Neuronal stem cell (in vitro differentiated cells): Measurements from ENCODE around the gene PCNX3.
A peak's percentile ranks its signal among the peaks of the same experiment; 100 is the strongest.

Source experiments
- DNase-seq: peaks from one replicate; pipeline ENCODE4 v3.0.0-alpha.2; 2013; ENCODE audit warnings: low spot score
- H2AFZ ChIP-seq: one replicate; pipeline ENCODE4 v1.6.1; 2013; ENCODE audit warnings: mild to moderate bottlenecking, low read length, inconsistent platforms
- H2AK5ac ChIP-seq: 2 replicates; pipeline ENCODE4 v1.6.1; 2013; ENCODE audit warnings: low read depth, mild to moderate bottlenecking, inconsistent platforms, low read length, moderate library complexity, mixed read lengths
- H2BK120ac ChIP-seq: 2 replicates; pipeline ENCODE4 v1.6.1; 2013; ENCODE audit warnings: low read depth, mild to moderate bottlenecking, inconsistent platforms, low read length, moderate library complexity, mixed read lengths
- H2BK12ac ChIP-seq: one replicate; pipeline ENCODE4 v1.6.1; 2013; ENCODE audit warnings: low read length, inconsistent platforms
- H2BK15ac ChIP-seq: 2 replicates; pipeline ENCODE4 v1.6.1; 2013; ENCODE audit warnings: mild to moderate bottlenecking, low read length, inconsistent platforms, mixed read lengths
- H2BK5ac ChIP-seq: one replicate; pipeline ENCODE4 v1.6.1; 2013; ENCODE audit warnings: inconsistent platforms, mild to moderate bottlenecking, low read length, moderate library complexity
- H3K14ac ChIP-seq: one replicate; pipeline ENCODE4 v1.6.1; 2013; ENCODE audit warnings: low read length, inconsistent platforms
- H3K18ac ChIP-seq: 2 replicates; pipeline ENCODE4 v1.6.1; 2013; ENCODE audit warnings: low read length, inconsistent platforms
- H3K23ac ChIP-seq: 2 replicates; pipeline ENCODE4 v1.6.1; 2013; ENCODE audit warnings: low read depth, mild to moderate bottlenecking, mixed read lengths, low read length, inconsistent platforms; ENCODE audit not compliant: poor library complexity
- H3K27ac ChIP-seq: replicated peaks from 3 replicates; pipeline ENCODE4 v1.5.1; 2013; ENCODE audit warnings: low read length, inconsistent platforms
- H3K27me3 ChIP-seq, 3 experiments: 2 replicates each; pipeline ENCODE4 v1.6.1; 2013; ENCODE audit warnings: low read length in 3 of 3, mild to moderate bottlenecking in 2 of 3, inconsistent platforms in 1 of 3, low read depth in 1 of 3, mixed read lengths in 1 of 3, moderate library complexity in 1 of 3; ENCODE audit not compliant: control insufficient read depth in 3 of 3, insufficient read depth in 3 of 3
- H3K36me3 ChIP-seq, 2 donors: replicated peaks in 1 of 2; 2 replicates each; pipeline ENCODE4 v1.6.1; 2013; ENCODE audit warnings: low read length in 2 of 2; ENCODE audit not compliant: control insufficient read depth in 2 of 2, insufficient read depth in 2 of 2
- H3K4ac ChIP-seq: 2 replicates; pipeline ENCODE4 v1.6.1; 2013; ENCODE audit warnings: inconsistent platforms, mild to moderate bottlenecking, low read length, moderate library complexity
- H3K4me1 ChIP-seq, 2 donors: 1 replicate in 1 of 2; 2 replicates in 1 of 2; pipeline ENCODE4 v1.6.1; 2013; ENCODE audit warnings: low read length in 2 of 2, low read depth in 1 of 2; ENCODE audit not compliant: control insufficient read depth in 2 of 2, insufficient read depth in 1 of 2
- H3K4me2 ChIP-seq: one replicate; pipeline ENCODE4 v1.6.1; 2013; ENCODE audit warnings: mild to moderate bottlenecking, low read length, inconsistent platforms; ENCODE audit not compliant: insufficient read depth, poor library complexity, severe bottlenecking
- H3K4me3 ChIP-seq, 2 donors: 2 replicates each; pipeline ENCODE4 v1.5.1; 2013; ENCODE audit warnings: low read length in 2 of 2, mild to moderate bottlenecking in 2 of 2, inconsistent platforms in 1 of 2, moderate library complexity in 1 of 2
- H3K79me1 ChIP-seq: one replicate; pipeline ENCODE4 v1.6.1; 2013; ENCODE audit warnings: low read depth, mild to moderate bottlenecking, inconsistent platforms, low read length, moderate library complexity
- H3K9ac ChIP-seq: one replicate; pipeline ENCODE4 v1.6.1; 2013; ENCODE audit warnings: mild to moderate bottlenecking, low read depth, low read length, inconsistent platforms; ENCODE audit not compliant: poor library complexity
- H3K9me3 ChIP-seq, 2 donors: replicated peaks in 1 of 2; 2 replicates each; pipeline versions ENCODE3 to v1.6.1; 2013; ENCODE audit warnings: low read length in 2 of 2, mild to moderate bottlenecking in 2 of 2, inconsistent platforms in 1 of 2, low read depth in 1 of 2, mixed read lengths in 1 of 2, moderate library complexity in 1 of 2; ENCODE audit not compliant: control insufficient read depth in 2 of 2, insufficient read depth in 1 of 2
- H4K8ac ChIP-seq: one replicate; pipeline ENCODE4 v1.6.1; 2013; ENCODE audit warnings: low read depth, mild to moderate bottlenecking, inconsistent platforms, low read length, moderate library complexity
- H4K91ac ChIP-seq: one replicate; pipeline ENCODE4 v1.6.1; 2013; ENCODE audit warnings: low read length, low read depth, mild to moderate bottlenecking, inconsistent platforms; ENCODE audit not compliant: poor library complexity
- WGBS, 2 donors: extraction: QIAGEN DNeasy Blood & Tissue Kit; methylation state at CpG; one replicate each; pipeline ENCODE4 v1.1.7; 2013; ENCODE audit warnings: missing lambda C conversion rate in 2 of 2, mixed read lengths in 1 of 2; ENCODE audit not compliant: insufficient read length in 2 of 2, insufficient replicate concordance in 1 of 2; ENCODE audit errors: extremely low coverage in 2 of 2; 5-methylcytosine and 5-hydroxymethylcytosine counted together

PCNX3 gene

DNA sequence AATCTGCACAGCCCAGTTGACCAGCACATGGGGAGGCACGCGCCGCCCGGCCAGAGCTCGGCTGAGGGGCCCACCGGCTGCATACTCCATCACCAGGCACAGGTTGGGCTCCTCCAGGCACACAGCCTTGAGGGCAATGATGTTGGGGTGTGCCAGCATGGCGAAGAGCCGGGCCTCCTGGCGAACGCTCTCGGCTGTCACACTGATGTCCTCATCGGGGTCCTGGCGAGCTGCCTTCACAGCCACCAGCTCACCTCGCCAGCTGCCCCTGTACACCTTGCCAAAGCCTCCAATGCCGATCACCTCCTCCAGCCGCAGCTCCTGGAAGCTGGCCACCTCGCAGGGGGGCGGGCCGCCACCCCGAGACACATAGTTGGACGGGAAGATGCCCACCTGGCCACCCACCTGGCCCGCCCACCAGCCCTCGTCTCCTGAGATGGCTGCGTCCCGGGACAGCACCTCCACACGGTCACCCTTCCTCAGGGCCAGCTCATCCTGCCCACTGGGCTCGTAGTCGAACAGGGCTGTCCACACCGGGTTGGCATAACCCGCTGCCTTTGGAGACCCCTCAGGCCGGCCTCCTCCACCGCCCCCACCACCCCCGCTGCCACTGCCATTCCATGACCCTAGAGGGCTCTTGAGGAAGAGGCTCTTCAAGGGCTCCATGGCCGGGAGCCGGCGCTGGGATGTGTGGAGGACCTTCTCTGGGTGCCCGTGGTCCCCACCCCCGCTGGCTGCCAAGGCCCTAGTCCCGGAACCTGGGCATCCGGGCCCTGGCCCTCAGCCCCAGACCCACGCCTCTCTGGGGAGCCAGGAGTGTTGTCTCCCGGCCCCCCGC, 2.3 kb upstream of the PCNX3 start:
- peak overlapping the region; percentile 89 for H3K4me2 ChIP-seq
- peak overlapping the region; percentile 86 for H3K23ac ChIP-seq
- no peaks in the 10 kb centered on the region for H3K9me3 ChIP-seq
- H3K79me1 ChIP-seq = peaks cover 19% of the 10 kb centered on the region
- peak overlapping the region; percentile 89 to 98 for H3K4me3 ChIP-seq
- peak overlapping the region; percentile 31 for H3K14ac ChIP-seq
- peak overlapping the region; percentile 98 for H2AK5ac ChIP-seq
- peak overlapping the region; percentile 80 for H3K18ac ChIP-seq
- H2BK5ac ChIP-seq = peak overlapping the region; percentile 72
- H3K36me3 ChIP-seq = peaks cover 22 to 63% of the 10 kb centered on the region in 2 donors
- peak overlapping the region; percentile 77 for H2AFZ ChIP-seq
- H4K8ac ChIP-seq = no peak overlapping the region
- no peaks in the 10 kb centered on the region for H3K27me3 ChIP-seq
- peaks cover 21 to 31% of the 10 kb centered on the region in 2 donors for H3K4me1 ChIP-seq
- H3K4ac ChIP-seq = peak overlapping the region; percentile 93
- H4K91ac ChIP-seq = peak overlapping the region; percentile 26
- no peak for DNase-seq
- no peak overlapping the region for H2BK120ac ChIP-seq
- no CpG with 5 or more reads among the region's 43 CpGs for whole genome bisulfite sequencing, 2 donors
- H2BK15ac ChIP-seq = peak overlapping the region; percentile 94
- H3K9ac ChIP-seq = peak overlapping the region; percentile 80
- H3K27ac ChIP-seq = peak overlapping the region; percentile 84
- H2BK12ac ChIP-seq = peak overlapping the region; percentile 91

DNA sequence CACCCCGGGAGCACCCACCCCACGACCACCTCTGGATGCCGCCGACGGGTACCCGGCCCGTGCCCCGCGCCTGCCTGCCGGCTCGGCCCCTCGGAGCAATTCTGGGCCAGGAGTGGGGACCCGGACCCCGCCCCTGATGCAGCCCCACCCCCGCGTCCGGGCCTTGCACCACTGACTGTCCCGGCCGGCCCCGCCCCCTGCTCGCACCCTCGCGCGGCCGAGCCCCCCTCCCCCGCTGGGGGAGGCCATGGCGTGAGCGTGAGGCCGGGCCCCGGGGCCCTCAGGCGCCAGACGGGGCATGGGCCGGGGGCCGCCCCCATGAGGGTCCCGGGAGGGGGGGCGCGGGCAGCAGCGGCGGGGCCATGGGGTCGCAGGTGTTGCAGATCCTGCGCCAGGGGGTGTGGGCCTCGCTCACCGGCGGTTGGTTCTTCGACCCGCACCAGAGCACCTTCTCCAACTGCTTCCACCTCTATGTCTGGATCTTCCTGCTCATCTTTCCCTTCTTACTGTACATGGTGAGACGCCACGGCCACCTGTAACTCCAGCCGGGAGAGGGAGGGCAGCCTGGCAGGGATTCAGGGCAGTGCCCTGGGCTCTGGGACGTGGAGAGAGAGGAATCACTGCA, 486 bp downstream of the PCNX3 start:
- Histone ChIP-seq H4K8ac (no peak overlapping the region), H3K4me1 (peaks cover 21 to 31% of the 10 kb centered on the region in 2 donors), H3K4ac (no peak overlapping the region), H2BK12ac (no peak overlapping the region), H3K14ac (peak overlapping the region; percentile 87), H3K27ac (peak overlapping the region; percentile 74), H3K9ac (peak overlapping the region; percentile 91), H3K9me3 (no peaks in the 10 kb centered on the region), H3K4me3 (peak overlapping the region; percentile 96 to 98), H2BK120ac (no peak overlapping the region), H3K36me3 (peaks cover 34 to 64% of the 10 kb centered on the region in 2 donors), H2BK15ac (no peak overlapping the region), H3K4me2 (peak overlapping the region; percentile 90), H3K79me1 (peaks cover 23% of the 10 kb centered on the region), H3K18ac (peak overlapping the region; percentile 80), H2AK5ac (peak overlapping the region; percentile 60), H4K91ac (no peak overlapping the region), H2AFZ (peak overlapping the region; percentile 72), H2BK5ac (no peak overlapping the region), H3K23ac (no peak overlapping the region), H3K27me3 (no peaks in the 10 kb centered on the region)
- no CpG with 5 or more reads among the region's 50 CpGs for WGBS, 2 donors
- no peak for DNase-seq

- H3K14ac ChIP-seq = no peak overlapping the region
- H3K27me3 ChIP-seq = no peaks in the 10 kb centered on the region
- H4K91ac ChIP-seq = no peak overlapping the region
- H2BK120ac ChIP-seq = no peak overlapping the region
- peaks cover 19 to 26% of the 10 kb centered on the region in 2 donors for H3K4me1 ChIP-seq
- no peak overlapping the region for H2BK15ac ChIP-seq
- peaks cover 35 to 63% of the 10 kb centered on the region in 2 donors for H3K36me3 ChIP-seq
- H3K4ac ChIP-seq = no peak overlapping the region
- peak overlapping the region; percentile 96 to 98 for H3K4me3 ChIP-seq
- H3K18ac ChIP-seq = no peak overlapping the region
- H3K4me2 ChIP-seq = peak overlapping the region; percentile 90
- peaks cover 0 to under 1% of the 10 kb centered on the region in 2 donors for H3K9me3 ChIP-seq
- no peak overlapping the region for H4K8ac ChIP-seq
- peak overlapping the region; percentile 26 for H3K27ac ChIP-seq
- no peak overlapping the region for H3K9ac ChIP-seq
- no peak overlapping the region for H2BK12ac ChIP-seq
- no peak overlapping the region for H2AFZ ChIP-seq
- no peak overlapping the region for H2BK5ac ChIP-seq
- peaks cover 24% of the 10 kb centered on the region for H3K79me1 ChIP-seq
- no peak overlapping the region for H3K23ac ChIP-seq
- WGBS, 2 donors = no CpG with 5 or more reads among the region's 10 CpGs
- DNase-seq = no peak
- peak overlapping the region; percentile 60 for H2AK5ac ChIP-seq
These were observed 1.0 kb downstream of the PCNX3 start for GRCh38 chr11:65616575-65617001.
